ENCODE results near the gene EMC10. TPM values are rescaled to one million over a fixed set of nuclear protein-coding genes. Genes with fewer than 3 reads are reported as not detected.

The EMC10 gene
- total and polyA plus RNA-seq, 2 donors (not counting 3 experiments of a cell fraction or from before 2014, with no cell fraction given) = 106 to 111 TPM

- H3K9me1 ChIP-seq (replicated peaks; ENCODE audit: control insufficient read depth, extremely low read depth, insufficient read depth, low read length) = no peaks in the 10 kb centered on the region
- peaks cover 0 to 26% of the 10 kb centered on the region in 2 experiments for H3K36me3 ChIP-seq (ENCODE audit: control insufficient read depth in 2 of 2, extremely low read depth in 1 of 2, insufficient read depth in 2 of 2, low read length in 2 of 2)
- intact Hi-C loops (cut with micrococcal nuclease) (loop anchor here (2.0 kb wide), 1 partner anchor 17 kb away; no protein-coding TSS in a partner anchor), dilution Hi-C loops (cut with MboI; ENCODE audit: extremely low pct_ligation_motif_present, low sequenced_read_pairs) (no loop called here)
- no peak overlapping the region for H3K9ac ChIP-seq (replicated peaks; ENCODE audit: extremely low read depth, insufficient read depth, low read length)
- no peak overlapping the region for H3K27ac ChIP-seq (ENCODE audit: insufficient read depth, low read depth, low read length)
- DNase-seq (ENCODE audit: low read depth, low spot score) = no peak
- H4K20me1 ChIP-seq (replicated peaks; ENCODE audit: control insufficient read depth, extremely low read depth, insufficient read depth, low read length) = no peaks in the 10 kb centered on the region
- ChIA-PET CTCF (interaction anchor here (1.0 to 1.6 kb wide), 4 partner anchors 9 to 225 kb away, joined by 3 to 7 read pairs (median 5); no protein-coding TSS in a partner anchor), POLR2A (no interaction called here)
- no peaks in the 10 kb centered on the region for H3K9me3 ChIP-seq (replicated peaks; ENCODE audit: control insufficient read depth, insufficient read depth, low read length)
- BruUV-seq (replicated peaks) = no TSS peak
- H2AFZ ChIP-seq (ENCODE audit: low read depth, low read length) = no peak overlapping the region
- peaks cover 7% of the 10 kb centered on the region for H3K4me1 ChIP-seq (ENCODE audit: control insufficient read depth, extremely low read depth, insufficient read depth, low read length)
- FAIRE-seq = no peak
- no peaks in the 10 kb centered on the region for H3K27me3 ChIP-seq (ENCODE audit: control insufficient read depth in 2 of 2, insufficient read depth in 2 of 2, low read length in 2 of 2)
- H3K79me2 ChIP-seq (ENCODE audit: control insufficient read depth, insufficient read depth, low read length) = peaks cover 7% of the 10 kb centered on the region
- TF ChIP-seq EZH2 (IDR thresholded peaks at IDR 0.05; ENCODE audit: borderline replicate concordance, low read depth, low read length, severe bottlenecking) (no peak), FOS (IDR thresholded peaks at IDR 0.05; ENCODE audit: borderline replicate concordance, insufficient read depth, low read length) (no peak), POLR2A (IDR thresholded peaks at IDR 0.05; ENCODE audit: low read depth, low read length) (no peak), GATA2 (IDR thresholded peaks at IDR 0.05; ENCODE audit: insufficient read depth, insufficient read length, low read depth, low read length) (no peak), MYC (IDR thresholded peaks at IDR 0.05; ENCODE audit: low read depth, low read length) (no peak), JUN (IDR thresholded peaks at IDR 0.05; ENCODE audit: borderline replicate concordance, insufficient read depth, insufficient read length, low read depth) (no peak), POLR2AphosphoS5 (IDR thresholded peaks at IDR 0.05; ENCODE audit: insufficient read depth, low read depth, low read length) (no peak), MAX (IDR thresholded peaks at IDR 0.05; ENCODE audit: insufficient read depth, insufficient read length) (no peak), CTCF (IDR thresholded peaks at IDR 0.05; ENCODE audit: extremely low read depth in 1 of 2, insufficient read depth in 1 of 2, low read depth in 1 of 2, low read length in 2 of 2) (no peak)
- no peak overlapping the region for H3K4me2 ChIP-seq (ENCODE audit: insufficient read depth, low read length)
- H3K4me3 ChIP-seq (replicated peaks in 1 of 3; ENCODE audit: insufficient read depth in 1 of 3, low read depth in 1 of 3, low read length in 3 of 3) = no peak overlapping the region
Observed at GRCh38 chr19:50477751-50478515, 1.6 kb downstream of the EMC10 start.
